HL-60 (cell line): Measurements from ENCODE around the gene INKA2.

Experiments
- CTCF ChIP-seq: IDR thresholded peaks from one replicate; pipeline ENCODE4 v1.5.1; 2011; ENCODE audit warnings: low read length, control low read depth, inconsistent platforms; ENCODE audit not compliant: insufficient read depth
- POLR2AphosphoS5 ChIP-seq: IDR thresholded peaks from 2 replicates; pipeline ENCODE4 v1.6.1; 2012; ENCODE audit warnings: low read depth
- TF ChIP-seq, protein P1 (sequence below): IDR thresholded peaks from 2 replicates; pipeline ENCODE4 v1.6.1; 2012; ENCODE audit warnings: low read depth; ENCODE audit not compliant: insufficient replicate concordance

DNA sequence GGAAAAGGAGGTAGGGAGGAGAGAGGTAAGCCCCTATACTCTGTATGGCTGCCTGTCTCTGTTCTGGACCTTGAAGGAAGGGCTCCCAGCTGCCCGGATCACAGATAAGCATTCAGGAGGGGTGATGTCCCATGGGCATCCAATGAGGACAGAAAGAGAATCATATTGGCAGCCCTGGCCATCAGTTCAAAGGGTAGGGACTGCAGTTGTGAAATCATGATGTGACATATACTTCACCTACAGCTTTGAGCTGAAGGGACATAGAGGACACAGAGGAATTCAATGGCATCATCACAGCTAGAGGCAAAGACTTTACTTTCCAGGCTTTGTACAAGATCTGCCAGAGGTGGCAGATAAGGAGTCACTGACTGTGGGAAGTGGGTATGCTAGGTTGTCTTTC, 38.1 kb upstream of the INKA2 start:
- no peak for TF ChIP-seq POLR2AphosphoS5
- no peak for TF ChIP-seq CTCF
- TF ChIP-seq, protein P1, sequence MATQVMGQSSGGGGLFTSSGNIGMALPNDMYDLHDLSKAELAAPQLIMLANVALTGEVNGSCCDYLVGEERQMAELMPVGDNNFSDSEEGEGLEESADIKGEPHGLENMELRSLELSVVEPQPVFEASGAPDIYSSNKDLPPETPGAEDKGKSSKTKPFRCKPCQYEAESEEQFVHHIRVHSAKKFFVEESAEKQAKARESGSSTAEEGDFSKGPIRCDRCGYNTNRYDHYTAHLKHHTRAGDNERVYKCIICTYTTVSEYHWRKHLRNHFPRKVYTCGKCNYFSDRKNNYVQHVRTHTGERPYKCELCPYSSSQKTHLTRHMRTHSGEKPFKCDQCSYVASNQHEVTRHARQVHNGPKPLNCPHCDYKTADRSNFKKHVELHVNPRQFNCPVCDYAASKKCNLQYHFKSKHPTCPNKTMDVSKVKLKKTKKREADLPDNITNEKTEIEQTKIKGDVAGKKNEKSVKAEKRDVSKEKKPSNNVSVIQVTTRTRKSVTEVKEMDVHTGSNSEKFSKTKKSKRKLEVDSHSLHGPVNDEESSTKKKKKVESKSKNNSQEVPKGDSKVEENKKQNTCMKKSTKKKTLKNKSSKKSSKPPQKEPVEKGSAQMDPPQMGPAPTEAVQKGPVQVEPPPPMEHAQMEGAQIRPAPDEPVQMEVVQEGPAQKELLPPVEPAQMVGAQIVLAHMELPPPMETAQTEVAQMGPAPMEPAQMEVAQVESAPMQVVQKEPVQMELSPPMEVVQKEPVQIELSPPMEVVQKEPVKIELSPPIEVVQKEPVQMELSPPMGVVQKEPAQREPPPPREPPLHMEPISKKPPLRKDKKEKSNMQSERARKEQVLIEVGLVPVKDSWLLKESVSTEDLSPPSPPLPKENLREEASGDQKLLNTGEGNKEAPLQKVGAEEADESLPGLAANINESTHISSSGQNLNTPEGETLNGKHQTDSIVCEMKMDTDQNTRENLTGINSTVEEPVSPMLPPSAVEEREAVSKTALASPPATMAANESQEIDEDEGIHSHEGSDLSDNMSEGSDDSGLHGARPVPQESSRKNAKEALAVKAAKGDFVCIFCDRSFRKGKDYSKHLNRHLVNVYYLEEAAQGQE: no peak
